ENCODE data around the gene TBATA.

GRCh38 chr10:70834021-70834420 is 48.8 kb upstream of the TBATA start:
- TF ChIP-seq, protein P1, sequence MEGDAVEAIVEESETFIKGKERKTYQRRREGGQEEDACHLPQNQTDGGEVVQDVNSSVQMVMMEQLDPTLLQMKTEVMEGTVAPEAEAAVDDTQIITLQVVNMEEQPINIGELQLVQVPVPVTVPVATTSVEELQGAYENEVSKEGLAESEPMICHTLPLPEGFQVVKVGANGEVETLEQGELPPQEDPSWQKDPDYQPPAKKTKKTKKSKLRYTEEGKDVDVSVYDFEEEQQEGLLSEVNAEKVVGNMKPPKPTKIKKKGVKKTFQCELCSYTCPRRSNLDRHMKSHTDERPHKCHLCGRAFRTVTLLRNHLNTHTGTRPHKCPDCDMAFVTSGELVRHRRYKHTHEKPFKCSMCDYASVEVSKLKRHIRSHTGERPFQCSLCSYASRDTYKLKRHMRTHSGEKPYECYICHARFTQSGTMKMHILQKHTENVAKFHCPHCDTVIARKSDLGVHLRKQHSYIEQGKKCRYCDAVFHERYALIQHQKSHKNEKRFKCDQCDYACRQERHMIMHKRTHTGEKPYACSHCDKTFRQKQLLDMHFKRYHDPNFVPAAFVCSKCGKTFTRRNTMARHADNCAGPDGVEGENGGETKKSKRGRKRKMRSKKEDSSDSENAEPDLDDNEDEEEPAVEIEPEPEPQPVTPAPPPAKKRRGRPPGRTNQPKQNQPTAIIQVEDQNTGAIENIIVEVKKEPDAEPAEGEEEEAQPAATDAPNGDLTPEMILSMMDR (conservative IDR thresholded peaks at IDR 0.05): no peak
- no peak for TF ChIP-seq ZFX (IDR thresholded peaks at IDR 0.05)

All from C4-2B (cell line).